GM19238 (cell line): ENCODE data around the gene LAMA2.

ENCODE experiments used
- DNase-seq: peaks from one replicate; pipeline ENCODE4 v3.0.0; 2011; ENCODE audit warnings: low spot score; ENCODE audit not compliant: insufficient read length

LAMA2 gene

GRCh38 chr6:129263176-129263575 is 380.2 kb downstream of the LAMA2 start:
- DNase-seq: no peak

DNA sequence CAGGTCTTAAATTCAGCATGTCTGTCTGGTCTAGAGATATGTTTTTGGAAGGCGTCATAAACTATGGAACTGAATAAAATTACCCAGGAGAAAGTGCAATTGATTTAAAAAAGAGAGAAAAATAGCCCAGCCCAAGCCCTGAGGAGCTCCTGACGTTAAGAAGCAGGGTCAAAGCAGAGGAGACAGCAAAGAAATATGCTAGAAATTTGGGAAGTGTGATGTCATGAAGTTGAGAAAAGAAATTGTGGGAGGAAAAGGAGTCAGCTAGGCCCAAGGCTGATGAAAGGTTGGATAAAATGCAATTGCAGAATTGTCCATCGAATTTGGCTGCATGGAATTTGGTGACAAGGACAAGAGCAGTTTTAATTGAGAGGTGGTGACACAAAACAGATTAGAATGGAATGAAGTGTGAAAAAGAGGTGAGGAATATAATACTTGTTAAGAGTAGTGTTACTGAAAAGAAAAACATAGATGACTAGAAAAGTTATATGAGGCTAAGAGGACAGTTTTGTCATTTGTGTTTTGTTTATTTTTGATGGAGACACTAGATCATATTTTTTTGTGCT is 381.6 kb downstream of the LAMA2 start:
- no peak for DNase-seq

GRCh38 chr6:129267028-129267427 is 384.1 kb downstream of the LAMA2 start:
- no peak for DNase-seq

- DNase-seq: no peak
These were observed 386.1 kb downstream of the LAMA2 start for GRCh38 chr6:129269076-129269475.

DNA sequence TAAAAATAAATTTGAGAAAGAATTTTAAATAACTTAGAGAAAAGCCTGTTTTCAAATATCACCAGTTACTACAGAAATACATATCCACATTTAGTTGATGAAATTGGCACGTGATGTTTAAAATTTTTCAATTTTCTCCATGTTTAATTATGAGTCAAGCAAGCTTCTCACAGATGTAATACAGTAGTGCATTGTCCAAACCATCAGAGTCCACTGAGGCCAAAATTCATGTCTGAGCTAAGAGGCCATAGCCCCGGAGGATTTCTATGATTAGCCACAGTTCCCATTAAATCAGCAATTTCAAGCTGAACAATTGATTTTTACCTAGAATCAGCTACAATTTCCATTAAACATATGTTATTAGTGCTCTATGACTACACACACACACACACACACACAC is 387.0 kb downstream of the LAMA2 start:
- DNase-seq: no peak

GRCh38 chr6:129270450-129270849 is 387.5 kb downstream of the LAMA2 start:
- no peak for DNase-seq

GRCh38 chr6:129273161-129273560 is 390.2 kb downstream of the LAMA2 start:
- no peak for DNase-seq

DNA sequence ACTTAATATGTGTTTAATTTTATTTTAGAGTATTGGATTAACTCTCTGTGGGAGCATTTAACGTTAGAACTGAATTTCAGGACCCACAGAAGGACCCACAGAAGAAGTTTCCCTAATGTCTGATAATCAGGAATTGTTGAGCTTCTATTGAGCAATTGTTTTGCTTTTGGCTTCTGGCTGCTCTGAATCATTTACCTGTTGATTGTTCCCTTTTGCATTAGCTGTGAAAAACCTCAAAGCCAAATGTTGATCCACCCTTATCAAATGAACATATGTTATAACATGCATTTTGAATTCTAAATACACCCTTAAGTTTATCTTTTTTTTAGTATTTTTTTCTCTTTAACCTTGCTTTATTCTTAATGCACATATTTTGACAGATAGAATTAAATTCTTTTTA is 393.5 kb downstream of the LAMA2 start:
- DNase-seq: no peak

- no peak for DNase-seq
These were observed 394.0 kb downstream of the LAMA2 start for GRCh38 chr6:129276986-129277385.

DNA sequence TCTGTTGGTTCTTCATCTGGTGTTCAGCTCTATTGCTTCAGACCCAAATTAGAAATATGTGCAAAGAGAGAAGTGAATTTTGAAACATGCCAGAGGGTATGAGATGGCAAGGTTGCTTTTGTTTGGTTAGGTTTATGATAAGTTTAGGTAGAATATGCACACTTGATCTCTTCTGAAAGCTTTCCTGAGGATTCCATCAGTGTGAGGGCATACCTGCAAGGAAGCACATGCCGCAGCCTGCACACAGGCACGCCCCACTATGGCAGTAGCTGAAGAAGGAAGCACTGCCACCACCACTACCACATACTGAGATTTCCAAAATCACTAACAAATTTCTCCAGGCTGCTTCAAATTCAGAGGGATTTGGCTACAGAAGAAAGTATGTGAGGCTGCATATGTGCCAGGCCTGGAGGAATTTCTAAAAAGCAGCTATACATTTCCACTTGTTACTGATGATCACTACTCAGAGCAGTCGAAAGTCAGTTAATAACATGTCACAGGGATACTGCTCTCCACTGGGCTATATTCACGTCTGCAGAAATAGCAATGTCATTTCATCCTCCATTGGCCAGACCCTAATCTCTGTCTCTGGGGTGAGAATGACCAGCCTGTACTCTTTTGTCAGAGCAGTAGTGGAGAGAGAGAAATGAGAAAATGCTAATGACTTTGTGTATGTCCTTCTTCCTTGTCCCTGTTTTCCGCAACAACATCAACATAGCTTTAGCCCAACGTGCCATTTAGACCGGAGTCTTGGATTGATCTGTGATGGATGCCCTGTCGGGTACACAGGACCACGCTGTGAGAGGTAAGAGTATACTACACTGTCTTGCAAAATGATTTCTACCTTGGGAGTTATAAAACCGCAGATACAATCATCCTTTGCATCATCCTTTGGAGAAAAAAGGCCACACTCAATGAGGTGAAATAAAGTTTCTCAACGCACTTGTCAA is 396.7 kb downstream of the LAMA2 start:
- DNase-seq: no peak

GRCh38 chr6:129280293-129280644 is 397.3 kb downstream of the LAMA2 start:
- no peak for DNase-seq

GRCh38 chr6:129280749-129281148 is 397.8 kb downstream of the LAMA2 start:
- no peak for DNase-seq

DNA sequence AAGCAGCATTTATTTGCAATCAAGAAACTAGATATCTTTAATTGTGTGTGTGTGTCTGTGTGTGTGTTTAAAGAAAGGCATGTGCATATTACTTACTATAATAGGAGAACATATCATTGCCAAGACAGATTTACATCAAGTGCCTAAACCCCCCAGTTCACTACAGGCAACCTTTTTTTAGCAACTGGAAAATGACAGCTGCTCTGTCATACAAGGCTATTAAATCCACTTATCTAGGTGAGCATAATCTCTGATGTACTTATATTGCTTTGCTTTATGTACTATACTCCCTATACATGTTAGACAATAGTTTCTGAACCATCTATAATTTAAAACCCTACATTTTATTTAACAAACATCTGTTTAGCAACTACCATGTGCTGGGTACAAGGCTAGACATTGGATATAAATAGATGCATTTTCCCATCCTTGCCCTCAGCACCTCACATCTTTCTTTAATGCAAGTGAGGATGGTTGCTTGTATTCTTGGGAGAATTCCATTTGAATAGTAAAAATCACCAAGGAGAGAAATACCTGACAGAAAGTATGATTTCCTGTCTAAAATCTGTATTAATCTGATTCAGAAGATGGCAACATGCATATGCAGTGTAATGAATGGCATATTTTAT is 398.3 kb downstream of the LAMA2 start:
- DNase-seq: no peak

DNA sequence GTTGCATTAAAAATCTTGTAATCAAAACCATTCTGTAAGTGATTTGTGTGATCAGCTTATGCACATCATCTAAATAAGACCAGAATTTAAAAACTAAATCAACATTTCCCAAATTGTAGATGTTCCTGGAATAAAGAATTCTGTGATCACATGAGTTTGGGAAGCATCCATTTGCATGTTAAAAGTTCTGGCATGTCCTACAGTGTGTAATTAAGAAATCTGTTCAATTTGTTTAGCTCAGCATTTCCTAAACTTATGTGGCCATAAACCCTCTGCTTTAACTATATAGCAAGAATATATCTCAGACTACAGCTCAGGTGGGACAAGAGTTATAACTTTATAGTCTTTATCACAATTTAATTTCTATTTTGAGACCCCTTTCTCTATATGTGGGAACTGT is 399.1 kb downstream of the LAMA2 start:
- DNase-seq: no peak

DNA sequence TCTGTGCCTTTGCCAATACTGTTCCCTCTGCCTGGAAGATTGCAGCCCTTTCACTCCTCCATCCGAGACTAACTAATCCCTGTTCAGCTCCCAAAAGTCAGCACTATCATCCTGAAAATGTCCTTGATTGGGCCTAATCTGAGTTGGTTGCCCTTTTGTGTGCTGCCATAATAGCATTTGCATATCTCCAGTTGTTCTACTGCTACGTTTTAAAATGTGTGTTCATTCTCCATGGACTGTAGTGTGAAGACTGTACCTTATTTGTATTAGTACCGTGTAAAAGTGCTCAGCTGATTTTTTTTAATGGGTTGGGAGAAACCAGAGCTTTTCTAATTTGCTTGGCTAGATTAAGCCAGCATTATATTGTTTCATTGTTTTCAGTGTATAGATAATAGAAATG is 401.3 kb downstream of the LAMA2 start:
- DNase-seq: no peak

DNA sequence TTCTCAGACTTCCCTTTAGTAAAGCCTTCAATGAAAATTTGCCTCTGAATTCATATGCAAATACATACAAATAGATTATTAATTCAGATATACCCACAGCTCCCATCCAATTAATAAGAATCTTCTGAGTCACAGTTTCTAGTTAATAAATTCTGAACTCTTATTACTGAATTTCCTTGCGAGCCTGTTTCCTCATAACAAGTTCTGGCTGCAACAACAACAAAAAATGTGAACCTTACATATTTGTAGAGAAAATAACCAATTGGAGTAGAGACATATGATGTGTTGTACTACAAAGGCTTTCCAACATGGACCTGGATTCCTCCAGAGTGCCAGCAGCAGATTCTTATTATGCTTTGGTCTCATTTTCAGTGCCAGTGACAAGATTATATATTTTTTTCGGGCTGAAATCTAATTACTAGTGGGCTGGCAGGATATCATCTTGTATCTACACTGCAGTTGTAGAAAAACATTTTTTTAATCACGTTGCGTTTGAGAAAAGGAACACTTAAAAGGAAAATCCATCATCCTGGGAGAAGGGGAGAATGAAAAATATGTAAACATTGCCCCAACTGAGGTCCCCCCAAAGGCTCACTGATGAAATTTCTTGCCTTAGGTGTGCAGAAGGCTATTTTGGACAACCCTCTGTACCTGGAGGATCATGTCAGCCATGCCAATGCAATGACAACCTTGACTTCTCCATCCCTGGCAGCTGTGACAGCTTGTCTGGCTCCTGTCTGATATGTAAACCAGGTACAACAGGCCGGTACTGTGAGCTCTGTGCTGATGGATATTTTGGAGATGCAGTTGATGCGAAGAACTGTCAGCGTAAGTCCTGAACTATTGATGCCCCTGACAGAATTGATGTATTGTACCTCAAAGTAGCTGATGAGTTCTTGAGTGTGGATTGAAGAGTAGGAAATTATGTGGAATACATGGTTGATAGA is 404.6 kb downstream of the LAMA2 start:
- no peak for DNase-seq

DNA sequence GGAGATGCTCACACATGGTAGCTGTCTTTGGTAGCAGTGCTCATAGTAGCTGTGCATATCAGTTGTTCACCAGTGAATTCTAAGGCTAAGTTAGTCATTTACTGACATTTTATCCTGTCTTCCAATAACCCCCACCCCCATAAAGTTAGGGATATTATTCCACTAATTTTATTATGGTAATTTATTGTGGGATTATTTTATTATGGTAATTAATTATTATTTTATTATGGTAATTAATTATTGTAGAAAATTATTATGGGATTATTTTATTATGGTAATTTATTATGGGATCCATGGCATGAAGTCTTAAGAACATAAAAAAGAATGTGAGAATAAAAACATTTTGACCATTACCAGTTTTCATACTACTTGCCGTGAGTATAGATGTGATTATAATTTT is 406.5 kb downstream of the LAMA2 start:
- no peak for DNase-seq

DNA sequence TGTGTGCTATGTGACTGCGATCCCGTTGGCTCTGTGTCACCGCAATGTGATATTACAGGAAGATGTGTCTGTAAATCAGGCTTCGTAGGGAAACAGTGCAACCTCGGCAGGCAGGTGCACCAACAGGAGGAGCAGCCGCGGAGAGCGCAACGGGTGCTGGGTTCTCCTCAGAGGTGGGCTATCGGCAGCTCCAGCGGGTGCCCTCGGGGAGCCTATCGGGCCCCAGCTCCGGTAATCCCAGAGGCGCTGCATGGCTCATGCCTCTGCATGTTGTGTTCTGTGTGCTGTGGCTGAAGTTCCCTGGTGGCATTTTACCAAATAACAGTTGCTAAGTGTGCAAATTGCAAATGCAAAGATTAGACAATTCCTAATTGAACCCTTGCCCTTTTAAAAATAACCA is 409.9 kb downstream of the LAMA2 start:
- DNase-seq: no peak

DNA sequence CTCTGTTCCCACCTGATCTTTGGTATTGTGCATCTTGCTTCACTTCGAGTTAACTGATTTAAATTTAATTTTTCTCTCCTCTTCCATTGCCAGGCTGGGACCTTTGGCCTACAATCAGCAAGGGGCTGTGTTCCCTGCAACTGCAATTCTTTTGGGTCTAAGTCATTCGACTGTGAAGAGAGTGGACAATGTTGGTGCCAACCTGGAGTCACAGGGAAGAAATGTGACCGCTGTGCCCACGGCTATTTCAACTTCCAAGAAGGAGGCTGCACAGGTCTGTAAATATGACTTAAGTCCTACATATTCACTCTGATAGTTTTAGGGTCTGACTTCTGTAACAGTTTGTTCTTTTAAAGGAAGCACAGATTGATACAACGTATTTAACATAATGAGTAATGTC is 414.7 kb downstream of the LAMA2 start:
- DNase-seq: no peak

GRCh38 chr6:129302671-129303070 is 419.7 kb downstream of the LAMA2 start:
- no peak for DNase-seq

- no peak for DNase-seq
These were observed 423.9 kb downstream of the LAMA2 start for GRCh38 chr6:129306826-129307225.

GRCh38 chr6:129307845-129308244 is 424.9 kb downstream of the LAMA2 start:
- DNase-seq: no peak
